Measurements from ENCODE around the gene CHN1. TPM values are rescaled to one million over a fixed set of nuclear protein-coding genes. Genes with fewer than 3 reads are reported as not detected.

Gene CHN1
- total and polyA plus RNA-seq, 2 donors from 2014 or later = 6.5 to 14.1 TPM

DNA sequence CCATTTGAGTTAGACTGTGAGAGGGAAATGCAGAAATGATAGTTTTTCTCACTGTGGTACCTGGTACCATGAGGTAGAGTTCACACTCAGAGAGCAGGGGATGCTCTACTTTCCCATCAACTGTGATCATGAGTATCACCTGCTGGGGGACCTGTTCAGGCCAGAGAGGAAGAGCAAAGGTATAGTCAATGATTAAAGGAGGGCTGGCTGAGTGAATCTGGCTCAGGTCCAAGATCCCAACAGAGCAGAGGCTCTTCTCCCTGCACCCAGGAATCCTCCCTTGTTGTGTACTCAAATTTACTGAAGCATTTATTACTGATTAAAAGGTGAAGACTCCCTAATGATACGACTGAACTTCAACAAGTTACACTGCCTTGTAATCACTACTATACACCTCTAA lies 136.3 kb downstream of the CHN1 start:
- intact Hi-C loops (cut with DNase I) = no loop called here
- no peak overlapping the region for H3K4me3 ChIP-seq (ENCODE audit: low read length in 3 of 3)
- H3K9ac ChIP-seq (ENCODE audit: low read length in 3 of 3) = no peak overlapping the region
- H3K9me3 ChIP-seq (ENCODE audit: control insufficient read depth in 2 of 3, insufficient read depth in 1 of 3, low read length in 3 of 3) = no peaks in the 10 kb centered on the region
- H3K4me1 ChIP-seq (ENCODE audit: control insufficient read depth in 2 of 3, insufficient read depth in 2 of 3, low read depth in 1 of 3, low read length in 3 of 3) = peaks cover 0 to 5% (median 0%) of the 10 kb centered on the region in 3 donors
- DNase-seq = peak in 3 of 5 donors; percentile 44 to 78 (median 48)
- H3K27me3 ChIP-seq (ENCODE audit: control insufficient read depth, insufficient read depth, low read length) = no peaks in the 10 kb centered on the region
- H3K36me3 ChIP-seq (ENCODE audit: control insufficient read depth in 2 of 3, insufficient read depth in 3 of 3, low read length in 3 of 3) = no peaks in the 10 kb centered on the region
- TF ChIP-seq, protein P1, sequence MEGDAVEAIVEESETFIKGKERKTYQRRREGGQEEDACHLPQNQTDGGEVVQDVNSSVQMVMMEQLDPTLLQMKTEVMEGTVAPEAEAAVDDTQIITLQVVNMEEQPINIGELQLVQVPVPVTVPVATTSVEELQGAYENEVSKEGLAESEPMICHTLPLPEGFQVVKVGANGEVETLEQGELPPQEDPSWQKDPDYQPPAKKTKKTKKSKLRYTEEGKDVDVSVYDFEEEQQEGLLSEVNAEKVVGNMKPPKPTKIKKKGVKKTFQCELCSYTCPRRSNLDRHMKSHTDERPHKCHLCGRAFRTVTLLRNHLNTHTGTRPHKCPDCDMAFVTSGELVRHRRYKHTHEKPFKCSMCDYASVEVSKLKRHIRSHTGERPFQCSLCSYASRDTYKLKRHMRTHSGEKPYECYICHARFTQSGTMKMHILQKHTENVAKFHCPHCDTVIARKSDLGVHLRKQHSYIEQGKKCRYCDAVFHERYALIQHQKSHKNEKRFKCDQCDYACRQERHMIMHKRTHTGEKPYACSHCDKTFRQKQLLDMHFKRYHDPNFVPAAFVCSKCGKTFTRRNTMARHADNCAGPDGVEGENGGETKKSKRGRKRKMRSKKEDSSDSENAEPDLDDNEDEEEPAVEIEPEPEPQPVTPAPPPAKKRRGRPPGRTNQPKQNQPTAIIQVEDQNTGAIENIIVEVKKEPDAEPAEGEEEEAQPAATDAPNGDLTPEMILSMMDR (IDR thresholded peaks at IDR 0.05; ENCODE audit: borderline replicate concordance, extremely low read depth, insufficient read depth) = no peak
- H3K27ac ChIP-seq (ENCODE audit: low read depth in 2 of 2, low read length in 2 of 2) = no peak overlapping the region
- no peak for FAIRE-seq

- FAIRE-seq (no peak), DNase-seq (no peak)
- Histone ChIP-seq H3K9me3 (ENCODE audit: control insufficient read depth in 2 of 3, insufficient read depth in 1 of 3, low read length in 3 of 3) (no peaks in the 10 kb centered on the region), H3K4me1 (ENCODE audit: control insufficient read depth in 2 of 3, insufficient read depth in 2 of 3, low read depth in 1 of 3, low read length in 3 of 3) (peaks cover 0 to 5% (median 0%) of the 10 kb centered on the region in 3 donors), H3K4me3 (ENCODE audit: low read length in 3 of 3) (no peak overlapping the region), H3K27ac (ENCODE audit: low read depth in 2 of 2, low read length in 2 of 2) (no peak overlapping the region), H3K36me3 (ENCODE audit: control insufficient read depth in 2 of 3, insufficient read depth in 3 of 3, low read length in 3 of 3) (no peaks in the 10 kb centered on the region), H3K9ac (ENCODE audit: low read length in 3 of 3) (no peak overlapping the region), H3K27me3 (ENCODE audit: control insufficient read depth, insufficient read depth, low read length) (no peaks in the 10 kb centered on the region)
- TF ChIP-seq, protein P1 (IDR thresholded peaks at IDR 0.05; ENCODE audit: borderline replicate concordance, extremely low read depth, insufficient read depth) = no peak
- intact Hi-C loops (cut with DNase I) = no loop called here
Observed at GRCh38 chr2:174866421-174866820, 138.8 kb downstream of the CHN1 start.

DNA sequence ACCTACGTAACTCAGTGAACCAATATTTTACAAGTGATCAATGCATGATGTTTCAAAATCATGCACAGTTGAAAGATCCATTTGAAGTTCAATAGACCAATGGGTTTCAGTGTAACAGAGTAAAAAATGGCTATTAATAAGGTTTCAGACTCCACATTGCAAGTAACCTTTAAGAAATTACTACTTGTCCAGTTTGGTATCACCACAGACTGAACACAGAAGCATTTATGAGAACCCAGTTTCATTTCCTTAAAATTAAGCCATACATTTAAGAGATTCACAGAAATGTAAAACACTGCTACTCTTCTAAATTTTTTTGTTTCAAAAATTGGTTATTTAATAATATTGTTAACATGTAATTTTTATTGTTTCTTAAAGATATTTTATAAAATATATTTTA lies 142.0 kb downstream of the CHN1 start:
- FAIRE-seq = no peak
- no peak overlapping the region for H3K9ac ChIP-seq (ENCODE audit: low read length in 3 of 3)
- H3K4me3 ChIP-seq (ENCODE audit: low read length in 3 of 3) = no peak overlapping the region
- H3K4me1 ChIP-seq (ENCODE audit: control insufficient read depth in 2 of 3, insufficient read depth in 2 of 3, low read depth in 1 of 3, low read length in 3 of 3) = no peaks in the 10 kb centered on the region
- no peaks in the 10 kb centered on the region for H3K9me3 ChIP-seq (ENCODE audit: control insufficient read depth in 2 of 3, insufficient read depth in 1 of 3, low read length in 3 of 3)
- H3K27ac ChIP-seq (ENCODE audit: low read depth in 2 of 2, low read length in 2 of 2) = no peak overlapping the region
- no peaks in the 10 kb centered on the region for H3K27me3 ChIP-seq (ENCODE audit: control insufficient read depth, insufficient read depth, low read length)
- DNase-seq = no peak
- TF ChIP-seq, protein P1 (IDR thresholded peaks at IDR 0.05; ENCODE audit: borderline replicate concordance, extremely low read depth, insufficient read depth) = no peak
- intact Hi-C loops (cut with DNase I) = no loop called here
- no peaks in the 10 kb centered on the region for H3K36me3 ChIP-seq (ENCODE audit: control insufficient read depth in 2 of 3, insufficient read depth in 3 of 3, low read length in 3 of 3)

GRCh38 chr2:174859563-174860169 lies 145.5 kb downstream of the CHN1 start:
- TF ChIP-seq, protein P1 (IDR thresholded peaks at IDR 0.05; ENCODE audit: borderline replicate concordance, extremely low read depth, insufficient read depth) = no peak
- Histone ChIP-seq H3K4me1 (ENCODE audit: control insufficient read depth in 2 of 3, insufficient read depth in 2 of 3, low read depth in 1 of 3, low read length in 3 of 3) (no peaks in the 10 kb centered on the region), H3K9ac (ENCODE audit: low read length in 3 of 3) (no peak overlapping the region), H3K9me3 (ENCODE audit: control insufficient read depth in 2 of 3, insufficient read depth in 1 of 3, low read length in 3 of 3) (no peaks in the 10 kb centered on the region), H3K27me3 (ENCODE audit: control insufficient read depth, insufficient read depth, low read length) (no peaks in the 10 kb centered on the region), H3K36me3 (ENCODE audit: control insufficient read depth in 2 of 3, insufficient read depth in 3 of 3, low read length in 3 of 3) (no peaks in the 10 kb centered on the region), H3K4me3 (ENCODE audit: low read length in 3 of 3) (no peak overlapping the region), H3K27ac (ENCODE audit: low read depth in 2 of 2, low read length in 2 of 2) (no peak overlapping the region)
- DNase-seq = peak in 1 of 5 donors; percentile 33
- FAIRE-seq = no peak
- intact Hi-C loops (cut with DNase I) = no loop called here

Data from kidney (tissue), 14 donors.